Measurements from ENCODE around the gene HS1BP3. TPM values are rescaled to one million over a fixed set of nuclear protein-coding genes. Genes with fewer than 3 reads are reported as not detected.

Gene HS1BP3
- total RNA-seq, 4 donors from 2014 or later, result 30.4 to 44.6 (median 36.8) TPM

- no peak overlapping the region for H3K4me3 ChIP-seq (ENCODE audit: low read depth, poor library complexity, severe bottlenecking)
- WGBS, 2 donors, result 59 to 70% methylated on average over 12 of the region's 12 CpGs
- DNase-seq (ENCODE audit: low spot score in 2 of 2), result peak in 1 of 2 donors; percentile 86
- TF ChIP-seq POLR2A (IDR thresholded peaks at IDR 0.05) (no peak), CTCF (IDR thresholded peaks at IDR 0.05) (no peak)
- intact Hi-C loops (cut with DNase I; ENCODE audit: low total_unique reads), result no loop called here
Observed at GRCh38 chr2:20599001-20599600, 51.8 kb downstream of the HS1BP3 start.

GRCh38 chr2:20597860-20598183, 53.1 kb downstream of the HS1BP3 start:
- intact Hi-C loops (cut with DNase I; ENCODE audit: low total_unique reads), result no loop called here
- 88% methylated on average over 6 of the region's 6 CpGs for WGBS, 2 donors
- no peak for TF ChIP-seq POLR2A (IDR thresholded peaks at IDR 0.05)
- no peak for TF ChIP-seq CTCF (IDR thresholded peaks at IDR 0.05)
- peak in 1 of 2 donors; percentile 68 for DNase-seq (ENCODE audit: low spot score in 2 of 2)
- H3K4me3 ChIP-seq (ENCODE audit: low read depth, poor library complexity, severe bottlenecking), result no peak overlapping the region

- H3K4me3 ChIP-seq (ENCODE audit: low read depth, poor library complexity, severe bottlenecking), result no peak overlapping the region
- peak; percentile 72 to 91 for DNase-seq (ENCODE audit: low spot score in 2 of 2)
- no peak for TF ChIP-seq CTCF (IDR thresholded peaks at IDR 0.05)
- no peak for TF ChIP-seq POLR2A (IDR thresholded peaks at IDR 0.05)
- intact Hi-C loops (cut with DNase I; ENCODE audit: low total_unique reads), result no loop called here
- WGBS, 2 donors, result 59 to 62% methylated on average over 9 of the region's 9 CpGs
Observed at GRCh38 chr2:20596973-20597859, 53.7 kb downstream of the HS1BP3 start.

GRCh38 chr2:20596193-20596972, 54.5 kb downstream of the HS1BP3 start:
- 80 to 93% methylated on average over 4 of the region's 4 CpGs for WGBS, 2 donors
- no peak for TF ChIP-seq POLR2A (IDR thresholded peaks at IDR 0.05)
- no peak for TF ChIP-seq CTCF (IDR thresholded peaks at IDR 0.05)
- DNase-seq (ENCODE audit: low spot score in 2 of 2), result peak in 1 of 2 donors; percentile 56
- intact Hi-C loops (cut with DNase I; ENCODE audit: low total_unique reads), result no loop called here
- H3K4me3 ChIP-seq (ENCODE audit: low read depth, poor library complexity, severe bottlenecking), result no peak overlapping the region

- TF ChIP-seq CTCF (IDR thresholded peaks at IDR 0.05), result no peak
- TF ChIP-seq POLR2A (IDR thresholded peaks at IDR 0.05), result no peak
- no peak overlapping the region for H3K4me3 ChIP-seq (ENCODE audit: low read depth, poor library complexity, severe bottlenecking)
- 77 to 78% methylated on average over 13 of the region's 14 CpGs for WGBS, 2 donors
- peak in 1 of 2 donors; percentile 86 for DNase-seq (ENCODE audit: low spot score in 2 of 2)
- intact Hi-C loops (cut with DNase I; ENCODE audit: low total_unique reads), result no loop called here
Observed at GRCh38 chr2:20595439-20596192, 55.3 kb downstream of the HS1BP3 start.

Data from lower leg skin (tissue), 4 donors.